HepG2 (cell line): ENCODE data around the gene C11orf24. TPM values are rescaled to one million over a fixed set of nuclear protein-coding genes. Genes with fewer than 3 reads are reported as not detected.
A peak's percentile ranks its signal among the peaks of the same experiment; 100 is the strongest.

Source experiments
- AGO2 ChIP-seq: fragments of 200-400 bp; formaldehyde crosslinking; optimal IDR thresholded peaks from 2 replicates; pipeline ENCODE3; 2017; ENCODE audit warnings: mild to moderate bottlenecking, low read depth, low read length, moderate library complexity
- ARID3A ChIP-seq: IDR thresholded peaks from 2 replicates; pipeline ENCODE4 v1.6.1; 2012; ENCODE audit warnings: low read depth, low read length, improper control_type of control experiment
- BCL3 ChIP-seq: sonication (generic); formaldehyde crosslinking; IDR thresholded peaks from 2 replicates; pipeline ENCODE4 v1.5.1; 2020; ENCODE audit warnings: mild to moderate bottlenecking, missing genetic modification reagents, moderate library complexity
- DDIT3 ChIP-seq: sonication (generic); formaldehyde crosslinking; IDR thresholded peaks from 2 replicates; pipeline ENCODE4 v1.4.0; 2020; ENCODE audit warnings: mild to moderate bottlenecking, missing genetic modification reagents
- FIP1L1 ChIP-seq: fragments of 200-400 bp; formaldehyde crosslinking; IDR thresholded peaks from 2 replicates; pipeline ENCODE4 v1.6.1; 2018; ENCODE audit warnings: low read depth, mild to moderate bottlenecking, low read length, moderate library complexity, borderline replicate concordance; ENCODE audit not compliant: insufficient read depth
- GATAD2A ChIP-seq: IDR thresholded peaks from 2 replicates; pipeline ENCODE4 v1.6.1; 2016
- JDP2 ChIP-seq: sonication (generic); formaldehyde crosslinking; IDR thresholded peaks from 2 replicates; pipeline ENCODE4 v1.8.1; 2022; ENCODE audit warnings: missing genetic modification reagents, borderline replicate concordance
- KDM2A ChIP-seq: sonication (generic); formaldehyde crosslinking; IDR thresholded peaks from 2 replicates; pipeline ENCODE4 v1.4.0; 2020; ENCODE audit warnings: low read depth, missing genetic modification reagents, borderline replicate concordance
- KLF13 ChIP-seq: sonication (generic); formaldehyde crosslinking; IDR thresholded peaks from 2 replicates; pipeline ENCODE4 v1.4.0; 2020; ENCODE audit warnings: mild to moderate bottlenecking, missing genetic modification reagents
- KMT2A ChIP-seq: sonication (generic); formaldehyde crosslinking; IDR thresholded peaks from 2 replicates; pipeline ENCODE4 v1.4.0; 2020; ENCODE audit warnings: missing genetic modification reagents
- MTA3 ChIP-seq: sonication (generic); formaldehyde crosslinking; IDR thresholded peaks from 2 replicates; pipeline ENCODE4 v1.4.0; 2020; ENCODE audit warnings: missing genetic modification reagents
- NR2F1 ChIP-seq, 2 experiments: fragments of 450-650 bp in 1 of 2; formaldehyde crosslinking in 1 of 2; IDR thresholded peaks; 2 replicates each; pipeline versions ENCODE4 v1.5.0 to v1.6.1; 2016 to 2020; ENCODE audit warnings: mild to moderate bottlenecking in 1 of 2, missing compliant biosample characterization in 1 of 2, missing genetic modification reagents in 1 of 2, moderate library complexity in 1 of 2
- RELA ChIP-seq: sonication (generic); formaldehyde crosslinking; IDR thresholded peaks from 2 replicates; pipeline ENCODE4 v1.4.0; 2020; ENCODE audit warnings: missing genetic modification reagents
- SATB2 ChIP-seq: sonication (generic); formaldehyde crosslinking; IDR thresholded peaks from 2 replicates; pipeline ENCODE4 v1.5.0; 2020; ENCODE audit warnings: missing genetic modification reagents
- TOPORS ChIP-seq: sonication (generic); formaldehyde crosslinking; IDR thresholded peaks from 2 replicates; pipeline ENCODE4 v1.8.0; 2023; ENCODE audit warnings: mild to moderate bottlenecking, missing genetic modification reagents
- ZFX ChIP-seq: sonication (generic); formaldehyde crosslinking; IDR thresholded peaks from 2 replicates; pipeline ENCODE4 v1.4.0; 2020; ENCODE audit warnings: mild to moderate bottlenecking, low read depth, missing genetic modification reagents, moderate library complexity
- ZNF142 ChIP-seq: sonication (generic); formaldehyde crosslinking; IDR thresholded peaks from 2 replicates; pipeline ENCODE4 v1.4.0; 2020; ENCODE audit warnings: missing genetic modification reagents
- ZNF432 ChIP-seq: sonication (generic); formaldehyde crosslinking; IDR thresholded peaks from 2 replicates; pipeline ENCODE4 v1.5.0; 2020; ENCODE audit warnings: missing genetic modification reagents, mild to moderate bottlenecking, borderline replicate concordance
- ZNF691 ChIP-seq: sonication (generic); formaldehyde crosslinking; IDR thresholded peaks from 2 replicates; pipeline ENCODE4 v1.4.0; 2020; ENCODE audit warnings: missing genetic modification reagents, low read depth, mild to moderate bottlenecking, borderline replicate concordance
- ZNF850 ChIP-seq: sonication (generic); formaldehyde crosslinking; conservative IDR thresholded peaks from 2 replicates; pipeline ENCODE4 v1.9.0; 2021; ENCODE audit warnings: mild to moderate bottlenecking, missing genetic modification reagents
- polyA plus RNA-seq, 8 experiments: library from polyadenylated mRNA; depleted of rRNA in 3 of 8; stranded (reverse) in 7 of 8; unstranded in 1 of 8; fragments of >200 nt; fragmentation: Illumina TruSeq in 4 of 8; extraction: Trizol in 4 of 8; gene quantifications; 2 replicates each; pipeline versions ENCODE4 v1.2.1 to v1.2.3, GENCODE V29; 2011 to 2016; ENCODE audit warnings: low read depth in 4 of 8, missing spikeins in 1 of 8, mixed read lengths in 1 of 8; ENCODE audit not compliant: insufficient read depth in 1 of 8
- total RNA-seq, 5 experiments: library from RNA; depleted of rRNA; stranded (reverse); fragments of >200 nt; fragmentation: Illumina TruSeq; extraction: Trizol; gene quantifications; 2 replicates each; pipeline ENCODE4 v1.2.3, GENCODE V29; 2016; ENCODE audit warnings: low read depth in 1 of 5

The C11orf24 gene
- total and polyA plus RNA-seq, 2 of the 13 experiments (the other 11 are each of a cell fraction or from before 2014, with no cell fraction given) = 52.9 to 55.5 TPM

- TF ChIP-seq ZNF142 (CRISPR knock-in tag) = no peak
- TF ChIP-seq TOPORS (CRISPR knock-in tag) = no peak
- TF ChIP-seq KDM2A (CRISPR knock-in tag) = peak; percentile 67
- no peak for TF ChIP-seq FIP1L1
- TF ChIP-seq MTA3 = no peak
- no peak for TF ChIP-seq NR2F1 (CRISPR knock-in tag; IDR thresholded peaks at IDR 0.05)
- TF ChIP-seq ZNF850 (CRISPR knock-in tag) = no peak
- no peak for TF ChIP-seq ZNF691 (CRISPR knock-in tag)
- TF ChIP-seq SATB2 (CRISPR knock-in tag) = no peak
- TF ChIP-seq JDP2 (CRISPR knock-in tag) = no peak
- no peak for TF ChIP-seq KLF13
- no peak for TF ChIP-seq AGO2
- no peak for TF ChIP-seq ZNF432 (CRISPR knock-in tag)
- no peak for TF ChIP-seq ARID3A
- TF ChIP-seq KMT2A (CRISPR knock-in tag) = no peak
- no peak for TF ChIP-seq ZFX
- TF ChIP-seq BCL3 (CRISPR knock-in tag) = no peak
- no peak for TF ChIP-seq DDIT3 (CRISPR knock-in tag)
- TF ChIP-seq RELA = no peak
- no peak for TF ChIP-seq GATAD2A (CRISPR knock-in tag)
Observed at GRCh38 chr11:68216171-68216938, 55.4 kb downstream of the C11orf24 start (continued).
